Adrenal gland (tissue), 5 donors: ENCODE results near the gene ST3GAL4.

Experiments used
- POLR2A ChIP-seq, 2 donors: fragments of 450-650 bp; IDR thresholded peaks; one replicate each; pipeline ENCODE4 v1.6.1; 2017; ENCODE audit warnings: antibody characterized with exemption in 2 of 2, mild to moderate bottlenecking in 2 of 2, moderate library complexity in 1 of 2
- TF ChIP-seq, protein P1 (sequence below), 6 experiments: fragments of 450-650 bp in 4 of 6; fragments of 200-600 bp in 2 of 6; sonication (generic) in 1 of 6; IDR thresholded peaks; 1 replicate in 5 of 6; 2 replicates in 1 of 6; pipeline versions ENCODE4 v1.5.1 to v1.8.0; 2016 to 2021; ENCODE audit warnings: antibody characterized with exemption in 6 of 6, mild to moderate bottlenecking in 2 of 6, moderate library complexity in 1 of 6
- donor health status: DM: no; HTN: no; CAD: no.

DNA sequence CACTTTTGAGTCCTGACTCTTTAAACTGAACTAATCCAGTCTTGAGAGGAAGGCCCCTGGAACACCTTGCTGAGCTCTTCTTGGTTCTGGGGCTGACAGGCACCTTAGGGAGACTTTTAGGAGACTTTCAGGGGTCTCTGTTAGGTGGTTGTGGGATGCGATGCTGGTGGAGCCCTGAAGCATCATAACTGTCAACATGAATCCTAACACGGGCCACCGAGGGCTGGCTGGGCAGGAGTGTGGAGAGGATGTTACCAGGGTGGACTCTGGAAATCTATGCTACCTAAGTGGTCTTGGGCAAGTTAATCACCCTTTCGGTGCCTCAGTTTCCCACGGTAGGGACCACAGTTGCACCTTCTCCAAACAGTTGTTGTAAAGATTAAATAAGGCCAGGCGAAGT is 106.5 kb downstream of the ST3GAL4 start:
- TF ChIP-seq, protein P1, sequence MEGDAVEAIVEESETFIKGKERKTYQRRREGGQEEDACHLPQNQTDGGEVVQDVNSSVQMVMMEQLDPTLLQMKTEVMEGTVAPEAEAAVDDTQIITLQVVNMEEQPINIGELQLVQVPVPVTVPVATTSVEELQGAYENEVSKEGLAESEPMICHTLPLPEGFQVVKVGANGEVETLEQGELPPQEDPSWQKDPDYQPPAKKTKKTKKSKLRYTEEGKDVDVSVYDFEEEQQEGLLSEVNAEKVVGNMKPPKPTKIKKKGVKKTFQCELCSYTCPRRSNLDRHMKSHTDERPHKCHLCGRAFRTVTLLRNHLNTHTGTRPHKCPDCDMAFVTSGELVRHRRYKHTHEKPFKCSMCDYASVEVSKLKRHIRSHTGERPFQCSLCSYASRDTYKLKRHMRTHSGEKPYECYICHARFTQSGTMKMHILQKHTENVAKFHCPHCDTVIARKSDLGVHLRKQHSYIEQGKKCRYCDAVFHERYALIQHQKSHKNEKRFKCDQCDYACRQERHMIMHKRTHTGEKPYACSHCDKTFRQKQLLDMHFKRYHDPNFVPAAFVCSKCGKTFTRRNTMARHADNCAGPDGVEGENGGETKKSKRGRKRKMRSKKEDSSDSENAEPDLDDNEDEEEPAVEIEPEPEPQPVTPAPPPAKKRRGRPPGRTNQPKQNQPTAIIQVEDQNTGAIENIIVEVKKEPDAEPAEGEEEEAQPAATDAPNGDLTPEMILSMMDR (IDR thresholded peaks at IDR 0.05) = no peak
- TF ChIP-seq POLR2A (IDR thresholded peaks at IDR 0.05) = no peak
